ENCODE results near the gene CPLX3.
A peak's percentile ranks its signal among the peaks of the same experiment; 100 is the strongest.

Gene CPLX3

GRCh38 chr15:74843445-74843828 lies 17.0 kb downstream of the CPLX3 start:
- peaks cover 40% of the 10 kb centered on the region for H3K4me1 ChIP-seq (ENCODE audit: insufficient read depth, low read length, poor library complexity, severe bottlenecking)
- peak overlapping the region; percentile 85 for H3K9ac ChIP-seq (ENCODE audit: low read depth, low read length, poor library complexity, severe bottlenecking)
- no peaks in the 10 kb centered on the region for H3K9me2 ChIP-seq (replicated peaks; ENCODE audit: low read depth, low read length)
- H4K20me1 ChIP-seq (ENCODE audit: insufficient read depth, low read length, poor library complexity, severe bottlenecking) = peaks cover 3% of the 10 kb centered on the region
- no peaks in the 10 kb centered on the region for H3K27me3 ChIP-seq (ENCODE audit: insufficient read depth, low read length, poor library complexity, severe bottlenecking)
- no peaks in the 10 kb centered on the region; the same call in 1 of the 2 replicates for H3F3A ChIP-seq (ENCODE audit: low read depth)
- peaks cover 21% of the 10 kb centered on the region for H3K79me2 ChIP-seq (ENCODE audit: insufficient read depth, low read length)
- peak overlapping the region; percentile 58 for H2AFZ ChIP-seq (ENCODE audit: low read length)
- peak overlapping the region; percentile 91 for H3K4me2 ChIP-seq (ENCODE audit: low read depth, low read length, poor library complexity, severe bottlenecking)
- TF ChIP-seq EZH2phosphoT487 (IDR thresholded peaks at IDR 0.05; ENCODE audit: borderline replicate concordance) (no peak), CTCF (conservative IDR thresholded peaks at IDR 0.05; ENCODE audit: low read length) (peak; percentile 39; the same call in 1 of the 2 replicates)
- no peaks in the 10 kb centered on the region for H3K9me3 ChIP-seq (ENCODE audit: insufficient read depth, low read depth, low read length)
- H3K4me3 ChIP-seq (ENCODE audit: low read length, poor library complexity, severe bottlenecking) = peak overlapping the region; percentile 94
- peaks cover 17% of the 10 kb centered on the region; the same call in 1 of the 2 replicates for H3K36me3 ChIP-seq (ENCODE audit: insufficient read depth, low read length)

DNA sequence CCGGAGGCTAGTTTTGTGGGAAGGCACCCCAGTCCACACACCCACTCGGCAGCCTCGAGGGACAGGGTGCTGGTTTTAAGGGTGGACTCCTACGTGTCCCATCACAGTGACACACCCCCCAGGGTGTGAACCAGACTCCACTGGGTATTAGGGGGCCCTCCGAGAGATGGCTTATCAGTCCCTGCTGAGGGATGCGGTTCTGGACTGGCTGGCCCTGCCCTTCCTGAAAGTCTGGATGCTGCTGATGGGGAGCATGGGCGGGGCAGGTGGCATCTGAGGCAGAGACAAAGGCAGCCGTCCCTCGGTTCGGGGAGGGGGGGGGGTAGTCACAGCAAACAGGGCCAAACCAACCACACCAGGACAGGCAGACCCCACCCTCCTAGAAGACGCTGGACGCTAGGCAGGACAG lies 17.5 kb downstream of the CPLX3 start:
- TF ChIP-seq CTCF (conservative IDR thresholded peaks at IDR 0.05; ENCODE audit: low read length) (no peak), EZH2phosphoT487 (IDR thresholded peaks at IDR 0.05; ENCODE audit: borderline replicate concordance) (no peak)
- Histone ChIP-seq H3K27me3 (ENCODE audit: insufficient read depth, low read length, poor library complexity, severe bottlenecking) (no peaks in the 10 kb centered on the region), H3K4me1 (ENCODE audit: insufficient read depth, low read length, poor library complexity, severe bottlenecking) (peaks cover 40% of the 10 kb centered on the region), H3K9me3 (ENCODE audit: insufficient read depth, low read depth, low read length) (no peaks in the 10 kb centered on the region), H2AFZ (ENCODE audit: low read length) (no peak overlapping the region), H3K79me2 (ENCODE audit: insufficient read depth, low read length) (peaks cover 21% of the 10 kb centered on the region), H4K20me1 (ENCODE audit: insufficient read depth, low read length, poor library complexity, severe bottlenecking) (peaks cover 3% of the 10 kb centered on the region), H3K4me2 (ENCODE audit: low read depth, low read length, poor library complexity, severe bottlenecking) (peak overlapping the region; percentile 91), H3K4me3 (ENCODE audit: low read length, poor library complexity, severe bottlenecking) (peak overlapping the region; percentile 94), H3K9me2 (replicated peaks; ENCODE audit: low read depth, low read length) (no peaks in the 10 kb centered on the region), H3F3A (ENCODE audit: low read depth) (no peaks in the 10 kb centered on the region; the same call in 1 of the 2 replicates), H3K9ac (ENCODE audit: low read depth, low read length, poor library complexity, severe bottlenecking) (peak overlapping the region; percentile 85), H3K36me3 (ENCODE audit: insufficient read depth, low read length) (peaks cover 21% of the 10 kb centered on the region; the same call in 1 of the 2 replicates)

DNA sequence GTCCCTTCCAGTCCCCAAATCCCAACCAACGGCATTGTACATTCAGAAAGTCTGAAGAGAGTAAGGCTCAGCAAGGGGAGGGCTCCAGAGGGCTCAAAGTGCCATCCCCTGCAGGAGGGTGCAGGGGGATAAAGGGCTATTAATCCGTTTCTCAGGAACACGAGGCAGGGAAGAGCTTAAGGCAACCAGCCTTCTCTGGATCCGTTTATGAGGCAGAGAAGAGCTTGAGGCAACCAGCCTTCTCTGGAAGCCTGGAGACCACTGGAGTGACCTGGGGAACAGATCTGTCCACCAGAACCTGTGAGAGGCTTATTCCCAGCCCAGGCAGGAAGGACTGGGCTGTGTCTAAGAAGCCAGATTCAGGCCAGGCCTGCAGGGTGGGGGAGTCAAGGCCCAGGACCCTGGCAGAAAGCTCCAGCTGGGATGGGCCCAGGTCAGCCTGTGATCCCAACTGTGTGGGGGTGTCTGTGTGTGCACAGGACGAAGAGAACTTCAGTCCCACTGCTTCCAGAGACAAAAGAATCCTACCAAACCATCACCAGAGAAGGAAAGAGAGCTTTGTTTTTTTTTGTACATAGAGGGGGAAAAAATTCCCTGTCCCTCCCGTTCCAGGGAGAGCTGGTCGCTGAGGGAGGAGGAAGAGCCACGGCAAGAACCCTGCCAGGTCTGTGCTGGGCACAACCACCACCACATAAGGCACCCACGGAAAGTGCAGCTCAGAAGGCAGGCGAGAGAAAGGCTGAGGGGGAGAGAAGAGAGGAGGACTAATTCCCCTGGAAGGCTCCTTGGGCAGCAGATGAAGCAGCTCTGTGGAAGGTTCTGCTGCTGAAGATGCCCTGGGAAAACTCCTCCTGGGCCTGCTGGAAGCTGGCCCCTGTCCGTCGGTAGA lies 18.1 kb downstream of the CPLX3 start:
- peaks cover 3% of the 10 kb centered on the region for H4K20me1 ChIP-seq (ENCODE audit: insufficient read depth, low read length, poor library complexity, severe bottlenecking)
- peak overlapping the region; percentile 94 for H3K4me3 ChIP-seq (ENCODE audit: low read length, poor library complexity, severe bottlenecking)
- H3K27me3 ChIP-seq (ENCODE audit: insufficient read depth, low read length, poor library complexity, severe bottlenecking) = no peaks in the 10 kb centered on the region
- TF ChIP-seq EZH2phosphoT487 (IDR thresholded peaks at IDR 0.05; ENCODE audit: borderline replicate concordance) (no peak), CTCF (conservative IDR thresholded peaks at IDR 0.05; ENCODE audit: low read length) (no peak)
- H3K9ac ChIP-seq (ENCODE audit: low read depth, low read length, poor library complexity, severe bottlenecking) = peak overlapping the region; percentile 85
- H3K9me2 ChIP-seq (replicated peaks; ENCODE audit: low read depth, low read length) = no peaks in the 10 kb centered on the region
- H3K9me3 ChIP-seq (ENCODE audit: insufficient read depth, low read depth, low read length) = no peaks in the 10 kb centered on the region
- H3F3A ChIP-seq (ENCODE audit: low read depth) = no peaks in the 10 kb centered on the region; the same call in 1 of the 2 replicates
- H3K36me3 ChIP-seq (ENCODE audit: insufficient read depth, low read length) = peaks cover 22% of the 10 kb centered on the region; the same call in 1 of the 2 replicates
- peaks cover 40% of the 10 kb centered on the region for H3K4me1 ChIP-seq (ENCODE audit: insufficient read depth, low read length, poor library complexity, severe bottlenecking)
- H3K4me2 ChIP-seq (ENCODE audit: low read depth, low read length, poor library complexity, severe bottlenecking) = peak overlapping the region; percentile 91
- H2AFZ ChIP-seq (ENCODE audit: low read length) = no peak overlapping the region
- H3K79me2 ChIP-seq (ENCODE audit: insufficient read depth, low read length) = peaks cover 21% of the 10 kb centered on the region

Measured in Loucy (cell line).